ENCODE measurements around the gene SUZ12.
A peak's percentile ranks its signal among the peaks of the same experiment; 100 is the strongest.
"Not testable (repeated sequence)": the region's sequence is repeated elsewhere in the genome, so short reads cannot be mapped to it uniquely, and the experiment has no call there.

Gene SUZ12

DNA sequence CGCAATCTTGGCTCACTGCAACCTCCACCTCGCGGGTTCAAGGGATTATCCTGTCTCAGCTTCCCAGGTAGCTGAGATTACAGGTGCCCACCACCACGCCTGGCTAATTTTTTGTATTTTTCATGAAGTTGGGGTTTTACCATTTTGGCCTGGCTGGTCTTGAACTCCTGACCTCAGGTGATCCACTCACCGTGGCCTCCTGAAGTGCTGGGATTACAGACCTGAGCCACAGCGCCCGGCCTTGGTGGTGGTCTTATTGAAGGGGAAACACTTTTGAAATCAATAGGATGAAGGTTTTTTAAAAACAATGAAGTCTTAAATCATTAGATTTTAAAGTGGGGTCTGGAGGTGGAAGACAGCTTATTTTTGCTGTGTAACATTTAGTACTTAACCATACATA lies 5.6 kb downstream of the SUZ12 start:
- not testable (repeated sequence) for DNase-seq (ENCODE audit: extremely low read depth in 1 of 2, low read depth in 1 of 2)

DNA sequence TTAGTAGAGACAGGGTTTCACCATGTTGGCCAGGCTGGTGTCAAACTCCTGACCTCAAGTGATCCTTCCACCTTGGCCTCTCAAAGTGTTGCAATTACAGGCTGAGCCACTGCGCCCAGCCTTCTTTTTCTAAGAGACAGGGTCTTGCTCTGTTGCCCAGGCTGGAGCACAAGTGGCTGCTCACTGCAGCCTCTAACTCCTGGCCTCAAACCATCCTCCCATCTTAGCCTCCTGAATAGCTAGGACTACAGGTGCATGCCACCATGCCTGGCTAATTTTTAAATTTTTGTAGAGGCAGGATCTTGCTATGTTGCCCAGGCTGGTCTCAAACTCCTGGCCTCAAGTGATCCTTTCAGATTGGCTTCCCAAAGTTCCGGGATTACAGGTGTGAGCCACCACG lies 15.1 kb downstream of the SUZ12 start:
- DNase-seq (ENCODE audit: extremely low read depth in 1 of 2, low read depth in 1 of 2): not testable (repeated sequence)

DNA sequence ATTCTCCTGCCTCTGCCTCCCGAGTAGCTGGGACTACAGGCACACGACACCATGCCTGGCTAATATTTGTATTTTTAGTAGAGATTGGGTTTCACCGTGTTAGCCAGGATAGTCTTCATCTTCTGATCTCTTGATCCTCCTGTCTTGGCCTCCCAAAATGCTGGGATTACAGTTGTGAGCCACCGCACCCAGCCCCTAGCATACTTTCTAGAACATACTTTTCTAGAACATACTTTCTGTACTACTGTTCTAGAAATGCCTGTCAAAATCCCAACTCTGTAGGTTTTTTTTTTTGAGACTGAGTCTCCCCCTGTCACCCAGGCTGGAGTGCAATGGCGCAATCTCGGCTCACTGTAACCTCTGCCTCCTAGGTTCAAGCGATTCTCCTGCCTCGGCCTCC lies 27.3 kb downstream of the SUZ12 start:
- DNase-seq (ENCODE audit: extremely low read depth in 1 of 2, low read depth in 1 of 2): not testable (repeated sequence)

DNA sequence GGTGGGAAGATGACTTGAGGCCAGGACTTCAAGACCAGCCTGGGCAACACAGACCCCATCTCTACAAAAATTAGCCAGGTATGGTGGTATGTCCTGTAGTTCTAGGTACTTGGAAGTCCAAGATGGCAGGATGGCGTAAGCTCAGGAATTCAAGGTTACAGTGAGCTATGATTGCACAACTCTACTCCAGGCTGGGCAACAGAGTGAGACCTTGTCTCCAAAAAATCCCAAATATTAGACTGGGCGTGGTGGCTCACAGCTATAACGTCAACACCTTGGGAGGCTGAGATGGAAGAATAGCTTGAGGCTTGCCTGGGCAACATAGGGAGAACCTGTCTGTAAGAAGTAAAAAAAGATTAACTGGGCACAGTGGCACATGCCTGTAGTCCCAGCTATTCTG lies 30.8 kb downstream of the SUZ12 start:
- DNase-seq (ENCODE audit: extremely low read depth in 1 of 2, low read depth in 1 of 2): no peak

DNA sequence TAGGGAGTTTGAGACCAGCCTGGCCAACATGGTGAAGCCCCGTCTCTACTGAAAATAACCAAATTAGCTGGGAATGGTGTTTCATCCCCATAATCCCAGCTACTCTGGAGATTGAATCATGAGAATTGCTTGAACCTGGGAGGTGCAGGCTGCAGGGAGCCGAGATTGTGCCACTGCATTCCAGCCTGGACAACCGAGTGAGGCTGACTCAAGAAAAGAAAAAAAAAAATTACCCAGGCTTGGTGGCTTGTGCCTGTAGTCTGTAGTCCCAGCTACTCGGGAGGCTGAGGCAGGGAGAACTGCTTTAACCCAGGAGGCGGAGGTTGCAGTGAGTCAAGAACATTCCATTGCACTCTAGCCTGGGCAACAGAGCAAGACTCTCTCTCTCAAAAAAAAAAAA lies 33.6 kb downstream of the SUZ12 start:
- not testable (repeated sequence) for DNase-seq (ENCODE audit: extremely low read depth in 1 of 2, low read depth in 1 of 2)

DNA sequence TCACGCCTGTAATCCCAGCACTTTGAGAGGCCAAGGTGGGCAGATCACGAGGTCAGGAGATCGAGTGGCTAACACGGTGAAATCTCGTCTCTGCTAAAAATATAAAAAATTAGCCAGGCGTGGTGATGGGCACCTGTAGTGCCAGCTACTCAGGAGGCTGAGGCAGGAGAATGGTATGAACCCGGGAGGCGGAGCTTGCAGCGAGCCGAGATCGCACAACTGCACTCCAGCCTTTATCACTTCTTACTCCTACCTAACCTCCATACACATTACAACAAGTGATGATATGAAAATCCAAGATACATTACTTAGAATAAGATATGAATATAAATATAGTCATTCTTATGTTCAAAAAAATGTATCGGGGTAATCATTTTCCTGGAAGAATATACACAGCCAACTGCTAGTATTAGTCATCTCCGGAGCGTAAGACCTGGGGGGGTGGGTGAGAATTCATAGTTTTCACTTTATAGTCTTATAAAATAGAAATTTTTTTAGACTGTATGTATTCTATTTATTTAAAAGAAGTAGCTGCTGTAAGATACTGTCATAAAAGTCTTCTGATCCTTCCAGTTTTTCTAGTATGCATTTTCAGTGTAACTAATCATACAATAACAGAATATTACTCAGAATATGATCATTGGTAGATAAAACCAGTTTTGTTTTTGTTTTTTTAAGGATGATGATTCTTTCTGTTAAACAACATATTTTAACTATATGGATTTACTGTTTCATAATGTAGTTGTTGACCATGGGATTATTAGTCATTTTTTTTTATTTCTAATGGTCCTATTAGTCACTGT lies 37.7 kb downstream of the SUZ12 start:
- not testable (repeated sequence) for DNase-seq (ENCODE audit: extremely low read depth in 1 of 2, low read depth in 1 of 2)

DNA sequence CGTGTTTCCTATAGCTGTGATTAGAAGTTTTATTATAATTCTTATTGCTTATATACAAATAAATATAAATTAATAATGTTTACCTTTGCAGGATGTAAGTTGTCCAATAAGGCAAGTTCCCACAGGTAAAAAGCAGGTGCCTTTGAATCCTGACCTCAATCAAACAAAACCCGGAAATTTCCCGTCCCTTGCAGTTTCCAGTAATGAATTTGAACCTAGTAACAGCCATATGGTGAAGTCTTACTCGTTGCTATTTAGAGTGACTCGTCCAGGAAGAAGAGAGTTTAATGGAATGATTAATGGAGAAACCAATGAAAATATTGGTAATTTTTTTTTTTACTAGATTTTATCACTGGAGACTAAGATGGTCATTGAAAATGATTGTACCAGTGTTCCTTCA lies 38.6 kb downstream of the SUZ12 start:
- DNase-seq (ENCODE audit: extremely low read depth in 1 of 2, low read depth in 1 of 2): not testable (repeated sequence)

DNA sequence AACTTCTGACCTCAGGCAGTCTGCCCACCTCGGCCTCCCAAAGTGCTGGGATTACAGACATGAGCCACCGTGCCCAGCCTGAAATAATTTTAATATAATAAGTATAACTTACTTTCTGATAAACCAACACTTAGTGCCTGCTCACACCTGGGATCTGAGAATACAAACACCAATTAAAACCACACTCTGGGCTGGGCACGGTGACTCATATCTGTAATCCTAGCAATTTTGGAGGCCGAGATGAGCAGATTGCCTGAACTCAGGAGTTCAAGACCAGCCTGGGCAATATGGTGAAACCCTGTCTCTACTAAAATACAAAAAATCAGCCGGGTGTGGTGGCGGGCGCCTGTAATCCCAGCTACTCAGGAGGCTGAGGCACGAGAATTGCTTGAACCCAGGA lies 55.0 kb downstream of the SUZ12 start:
- DNase-seq (ENCODE audit: extremely low read depth in 1 of 2, low read depth in 1 of 2): not testable (repeated sequence)

DNA sequence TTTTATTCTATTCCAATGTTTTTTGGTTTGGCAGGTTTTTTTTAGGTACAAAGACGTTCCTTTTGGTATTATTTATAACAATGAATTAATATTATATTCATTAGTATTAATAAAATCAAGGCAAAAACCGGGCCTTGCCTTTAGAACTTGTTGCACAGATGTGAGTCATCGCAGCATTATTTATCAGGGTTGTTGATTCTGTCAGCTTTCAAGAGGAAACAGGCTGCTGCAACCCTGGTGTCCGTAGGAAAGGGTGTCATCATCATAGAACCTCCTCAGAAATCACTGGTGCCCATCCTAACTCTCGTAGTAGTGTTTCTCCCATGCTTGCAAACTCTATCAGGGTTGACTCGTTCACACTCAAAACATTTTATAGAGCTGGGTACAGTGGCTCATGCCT lies 60.2 kb downstream of the SUZ12 start:
- DNase-seq (ENCODE audit: extremely low read depth in 1 of 2, low read depth in 1 of 2): no peak

DNA sequence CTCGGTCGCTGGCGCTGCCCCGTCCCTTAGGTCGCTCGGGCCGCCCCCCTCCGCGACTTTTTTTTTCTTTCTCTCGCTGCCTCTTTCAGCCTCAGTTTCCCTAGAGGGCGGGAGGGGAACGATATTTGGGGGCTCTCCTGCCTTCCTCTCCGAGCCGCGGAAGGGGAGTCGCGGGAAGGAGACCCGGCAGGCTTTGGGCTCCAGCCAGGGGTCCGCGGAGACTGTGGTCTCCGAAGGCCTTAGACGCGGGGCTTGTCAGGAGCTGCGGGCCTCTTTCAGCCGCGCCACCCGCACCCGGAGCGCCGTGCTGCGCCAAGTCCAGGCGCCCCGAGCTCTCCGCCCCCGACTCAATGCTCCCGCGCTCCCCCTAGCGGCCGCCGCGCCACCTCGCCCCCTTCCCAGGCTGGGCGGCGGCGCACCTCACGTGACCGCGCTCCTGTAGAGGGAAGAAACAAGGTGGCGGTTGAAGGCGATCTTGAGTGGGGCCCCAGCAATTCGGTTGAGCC lies 70.2 kb downstream of the SUZ12 start, which contains the start of gene LRRC37B:
TSS of gene LRRC37B (plus strand) at position 427 of the 506 bp plus-strand sequence. CDS start 14,010 bp downstream, outside the sequence.
- DNase-seq (ENCODE audit: extremely low read depth in 1 of 2, low read depth in 1 of 2): peak; percentile 59 to 79

DNA sequence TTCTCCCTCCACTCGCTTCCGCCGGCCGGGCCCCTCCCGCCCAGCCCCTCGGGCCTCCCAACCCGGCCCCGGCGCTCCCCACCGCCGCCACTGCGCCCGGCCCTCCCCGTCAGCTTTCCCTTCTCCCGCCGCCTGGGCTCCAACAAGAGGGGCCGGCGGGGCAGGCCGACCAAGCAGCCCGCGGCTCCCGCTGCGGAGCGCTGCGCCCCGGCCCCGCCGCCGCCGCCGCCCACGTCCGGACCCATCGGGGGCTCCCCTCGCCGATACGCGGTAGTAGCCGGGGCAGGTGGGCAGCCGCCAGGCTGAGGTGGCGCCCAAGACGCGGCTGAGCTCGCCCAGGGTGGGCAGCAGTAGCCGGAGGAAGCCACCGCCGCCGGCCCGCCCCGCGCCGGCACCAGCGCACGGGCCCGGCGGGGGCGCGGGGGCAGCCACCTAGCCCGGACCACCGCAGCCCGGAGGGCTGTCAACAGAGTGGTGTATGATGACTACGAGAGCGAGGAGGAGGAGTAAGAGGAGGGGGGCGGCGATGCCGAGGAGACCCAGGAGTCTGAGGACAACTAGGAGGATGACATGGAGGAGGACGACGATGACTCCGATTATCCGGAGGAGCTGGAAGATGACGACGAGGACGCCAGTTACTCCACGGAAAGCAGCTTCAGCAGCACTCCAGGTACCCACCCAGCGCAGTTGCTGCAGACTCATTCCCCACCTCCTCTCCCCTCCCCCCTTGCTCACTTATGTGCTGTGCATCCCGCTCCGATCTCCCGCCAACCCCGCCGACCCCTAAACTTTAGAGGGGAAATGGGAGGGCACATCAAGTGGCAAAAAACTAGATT lies 70.9 kb downstream of the SUZ12 start:
- peak in 1 of 2 donors; percentile 8 for DNase-seq (ENCODE audit: extremely low read depth in 1 of 2, low read depth in 1 of 2)

DNA sequence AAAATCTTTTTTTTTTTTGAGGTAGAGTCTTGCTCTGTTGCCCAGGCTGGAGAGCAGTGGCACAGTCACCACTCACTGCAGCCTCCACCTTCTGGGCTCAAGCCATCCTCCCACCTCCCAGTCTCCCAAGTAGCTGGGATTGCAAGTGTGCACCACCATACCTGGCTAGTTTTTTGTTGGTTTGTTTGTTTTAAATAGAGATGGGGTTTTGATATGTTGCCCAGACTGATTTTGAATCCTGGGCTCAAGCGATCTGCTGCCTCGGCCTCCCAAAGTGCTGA lies 72.4 kb downstream of the SUZ12 start:
- DNase-seq (ENCODE audit: extremely low read depth in 1 of 2, low read depth in 1 of 2): no peak

DNA sequence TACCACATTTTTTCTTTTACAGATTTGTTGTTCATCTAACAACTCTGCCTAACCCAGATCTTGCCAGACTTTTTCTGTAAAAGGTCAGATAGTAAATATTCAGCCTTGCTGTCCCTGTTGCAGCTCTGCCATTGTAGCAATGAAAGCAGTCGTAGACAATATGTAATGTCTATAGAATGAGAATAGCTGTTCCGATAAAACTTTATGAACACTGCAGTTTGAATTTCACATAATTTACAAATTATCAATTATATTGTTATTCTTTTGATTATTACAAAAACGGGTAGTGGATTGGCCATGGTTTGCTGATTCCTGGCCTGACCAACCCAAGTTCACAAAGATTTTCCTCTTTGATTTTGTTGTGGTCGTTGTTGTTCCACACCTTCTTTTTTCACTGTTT lies 73.3 kb downstream of the SUZ12 start:
- no peak for DNase-seq (ENCODE audit: extremely low read depth in 1 of 2, low read depth in 1 of 2)

DNA sequence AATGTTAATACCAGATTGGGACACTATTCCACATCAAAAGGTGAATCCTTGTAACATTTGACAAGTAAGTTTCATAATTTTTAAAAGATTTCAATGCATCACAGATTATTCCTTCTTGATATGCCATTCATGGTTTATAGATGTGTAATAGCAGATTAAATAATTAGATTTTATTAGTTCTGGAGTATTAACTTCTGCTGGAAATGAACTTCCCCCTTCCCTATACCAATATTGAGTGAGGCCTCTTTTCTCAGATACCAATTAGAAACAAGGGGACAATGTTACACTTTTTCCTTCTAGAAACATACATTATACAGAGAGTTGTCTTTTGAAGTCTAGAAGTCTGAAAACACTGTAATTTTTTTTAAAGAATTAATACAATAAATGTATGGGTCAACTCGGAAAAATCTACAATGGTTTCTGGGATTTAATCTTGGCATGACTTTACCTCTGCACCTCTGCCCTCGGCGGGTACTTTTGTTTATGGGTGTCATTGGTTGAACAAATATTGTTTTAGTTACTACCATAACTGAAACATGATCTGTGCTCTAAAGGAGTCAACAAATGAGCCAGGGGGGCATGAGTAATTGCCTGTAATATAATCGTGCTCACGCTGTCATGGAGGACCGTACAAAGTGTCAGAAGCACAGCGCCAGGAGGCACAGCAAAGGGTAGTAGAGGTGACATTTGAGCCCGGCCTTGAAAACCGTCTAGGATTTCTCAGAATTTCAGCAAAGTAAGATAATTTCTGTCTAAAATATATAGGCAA lies 78.6 kb downstream of the SUZ12 start:
- DNase-seq (ENCODE audit: extremely low read depth in 1 of 2, low read depth in 1 of 2): no peak

DNA sequence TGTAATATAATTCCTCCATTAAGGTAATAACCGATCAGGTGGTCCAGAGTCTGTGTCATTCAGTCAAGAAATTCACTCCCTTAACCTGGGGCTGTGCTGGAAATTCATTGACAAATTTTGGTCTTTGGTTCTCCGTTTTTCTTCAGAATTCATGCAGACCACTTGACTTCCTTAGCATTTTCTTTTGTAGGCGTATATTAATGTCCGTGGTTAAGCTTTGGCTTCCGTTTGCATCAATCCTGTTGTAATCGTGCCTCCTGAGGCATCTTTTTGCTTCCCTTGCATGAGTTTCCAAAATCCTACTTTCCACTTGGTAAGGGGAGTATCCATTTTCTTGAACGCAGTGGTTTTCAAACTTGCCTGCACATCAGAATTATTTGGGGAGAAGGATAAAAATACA lies 79.4 kb downstream of the SUZ12 start:
- no peak for DNase-seq (ENCODE audit: extremely low read depth in 1 of 2, low read depth in 1 of 2)

DNA sequence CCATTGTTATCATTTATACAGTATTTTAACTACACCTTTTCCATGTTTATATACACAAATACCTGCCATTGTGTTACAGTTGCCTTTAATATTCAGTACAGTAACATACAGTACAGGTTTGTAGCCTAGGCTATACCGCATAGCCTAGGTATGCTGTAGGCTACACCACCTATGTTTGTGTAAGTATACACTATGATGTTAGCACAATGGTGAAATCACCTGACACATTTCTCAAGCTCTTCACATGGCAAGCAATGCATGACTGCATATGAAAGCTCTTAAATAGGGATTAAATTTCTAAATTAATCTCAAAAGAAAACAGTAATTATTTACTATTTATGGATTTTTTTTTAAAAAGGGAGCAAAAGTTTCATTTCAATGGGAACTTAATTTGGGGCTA lies 82.4 kb downstream of the SUZ12 start:
- DNase-seq (ENCODE audit: extremely low read depth in 1 of 2, low read depth in 1 of 2): no peak

DNA sequence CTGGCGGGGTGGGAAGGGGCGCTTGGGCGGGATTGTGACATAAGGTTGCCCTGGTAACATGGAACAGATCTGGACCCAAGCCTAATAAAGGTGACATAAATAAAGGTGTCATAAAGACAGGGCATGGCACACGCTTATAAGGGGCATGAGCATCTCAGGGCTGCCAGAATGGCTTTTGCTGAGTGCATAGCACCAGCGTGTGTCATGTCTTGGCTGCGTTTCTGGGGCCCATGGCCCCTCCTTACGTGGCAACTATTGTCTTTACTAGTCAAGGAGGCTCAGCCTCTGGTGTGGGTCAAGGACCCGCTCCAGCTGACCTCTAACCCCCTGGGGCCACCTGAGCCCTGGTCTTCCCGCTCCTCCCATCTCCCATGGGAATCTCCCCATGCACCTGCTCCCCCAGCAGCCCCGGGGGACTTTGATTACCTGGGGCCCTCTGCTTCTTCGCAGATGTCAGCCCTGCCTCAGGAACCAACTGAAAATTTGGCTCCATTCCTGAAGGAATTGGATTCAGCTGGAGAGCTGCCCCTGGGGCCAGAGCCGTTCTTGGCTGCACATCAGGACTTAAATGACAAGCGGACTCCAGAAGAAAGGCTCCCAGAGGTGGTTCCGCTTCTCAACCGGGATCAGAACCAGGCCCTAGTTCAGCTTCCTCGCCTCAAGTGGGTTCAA lies 84.3 kb downstream of the SUZ12 start:
- DNase-seq (ENCODE audit: extremely low read depth in 1 of 2, low read depth in 1 of 2): no peak

DNA sequence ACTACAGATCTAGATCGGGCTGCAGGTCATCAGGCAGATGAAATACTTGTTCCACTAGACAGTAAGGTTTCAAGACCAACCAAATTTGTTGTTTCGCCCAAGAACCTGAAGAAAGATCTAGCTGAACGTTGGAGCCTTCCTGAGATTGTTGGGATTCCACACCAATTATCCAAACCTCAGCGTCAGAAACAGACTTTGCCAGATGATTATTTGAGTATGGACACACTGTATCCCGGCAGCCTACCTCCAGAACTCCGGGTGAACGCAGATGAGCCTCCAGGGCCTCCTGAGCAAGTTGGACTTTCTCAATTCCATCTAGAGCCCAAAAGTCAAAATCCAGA lies 84.8 kb downstream of the SUZ12 start:
- no peak for DNase-seq (ENCODE audit: extremely low read depth in 1 of 2, low read depth in 1 of 2)

DNA sequence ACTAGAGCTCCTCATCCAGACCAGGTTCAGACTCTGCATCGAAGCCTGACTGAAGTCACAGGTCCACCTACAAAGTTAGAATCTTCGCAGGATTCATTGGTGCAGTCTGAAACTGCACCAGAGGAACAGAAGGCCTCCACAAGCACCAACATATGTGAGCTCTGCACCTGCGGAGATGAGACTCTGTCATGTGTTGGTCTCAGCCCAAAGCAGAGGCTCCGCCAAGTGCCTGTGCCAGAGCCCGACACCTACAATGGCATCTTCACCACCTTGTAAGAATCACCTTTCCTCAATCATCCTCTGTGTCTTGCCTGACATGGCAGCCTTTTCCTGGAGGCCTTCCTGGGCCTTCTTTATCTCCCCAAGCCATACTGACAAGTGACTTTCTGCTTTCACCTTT lies 85.7 kb downstream of the SUZ12 start:
- not testable (repeated sequence) for DNase-seq (ENCODE audit: extremely low read depth in 1 of 2, low read depth in 1 of 2)

DNA sequence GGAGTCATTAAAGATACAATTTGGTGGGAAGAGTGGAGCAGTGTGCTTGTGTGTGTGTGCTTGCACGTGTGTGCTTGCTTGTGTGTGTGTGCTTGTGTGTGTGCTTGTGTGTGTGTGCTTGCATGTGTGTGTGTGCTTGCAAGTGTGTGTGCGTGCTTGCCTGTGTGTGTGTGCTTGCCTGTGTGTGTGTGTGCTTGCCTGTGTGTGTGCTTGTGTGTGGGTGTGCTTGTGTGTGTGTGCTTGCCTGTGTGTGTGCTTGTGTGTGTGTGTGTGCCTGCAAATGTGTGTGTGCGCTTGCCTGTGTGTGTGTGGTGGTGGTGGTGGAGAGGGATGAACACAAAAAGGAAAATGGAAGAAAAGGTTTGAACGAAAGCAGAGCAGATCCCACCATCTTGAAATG lies 90.5 kb downstream of the SUZ12 start:
- DNase-seq (ENCODE audit: extremely low read depth in 1 of 2, low read depth in 1 of 2): not testable (repeated sequence)

DNA sequence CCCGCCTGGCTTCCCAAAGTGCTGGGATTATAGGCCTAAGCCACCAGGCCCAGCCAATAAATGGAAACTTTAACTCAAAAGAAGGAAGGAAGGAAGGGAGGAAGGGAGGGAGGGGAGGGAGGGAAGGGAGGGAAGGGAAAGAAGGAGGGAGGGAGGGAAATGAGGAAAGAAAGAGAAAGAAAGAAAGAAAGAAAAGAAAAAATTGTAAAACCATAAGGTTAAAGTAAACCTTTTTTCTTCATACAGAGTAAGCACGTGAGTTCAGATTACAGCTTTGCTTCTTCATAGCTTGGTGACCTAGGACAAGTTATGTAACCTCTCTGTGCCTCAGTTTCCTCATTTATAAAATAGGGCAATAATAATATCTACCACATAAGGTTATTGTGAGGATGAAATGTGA lies 96.4 kb downstream of the SUZ12 start:
- DNase-seq (ENCODE audit: extremely low read depth in 1 of 2, low read depth in 1 of 2): no peak
